HL-60 (cell line): ENCODE measurements around the gene CYP1A2.

Experiments
- SPI1 ChIP-seq: IDR thresholded peaks from 2 replicates; pipeline ENCODE4 v1.6.1; 2012; ENCODE audit warnings: low read depth, mild to moderate bottlenecking, borderline replicate concordance
- TF ChIP-seq, protein P1 (sequence below): IDR thresholded peaks from one replicate; pipeline ENCODE4 v1.5.1; 2011; ENCODE audit warnings: low read length, control low read depth, inconsistent platforms; ENCODE audit not compliant: insufficient read depth

DNA sequence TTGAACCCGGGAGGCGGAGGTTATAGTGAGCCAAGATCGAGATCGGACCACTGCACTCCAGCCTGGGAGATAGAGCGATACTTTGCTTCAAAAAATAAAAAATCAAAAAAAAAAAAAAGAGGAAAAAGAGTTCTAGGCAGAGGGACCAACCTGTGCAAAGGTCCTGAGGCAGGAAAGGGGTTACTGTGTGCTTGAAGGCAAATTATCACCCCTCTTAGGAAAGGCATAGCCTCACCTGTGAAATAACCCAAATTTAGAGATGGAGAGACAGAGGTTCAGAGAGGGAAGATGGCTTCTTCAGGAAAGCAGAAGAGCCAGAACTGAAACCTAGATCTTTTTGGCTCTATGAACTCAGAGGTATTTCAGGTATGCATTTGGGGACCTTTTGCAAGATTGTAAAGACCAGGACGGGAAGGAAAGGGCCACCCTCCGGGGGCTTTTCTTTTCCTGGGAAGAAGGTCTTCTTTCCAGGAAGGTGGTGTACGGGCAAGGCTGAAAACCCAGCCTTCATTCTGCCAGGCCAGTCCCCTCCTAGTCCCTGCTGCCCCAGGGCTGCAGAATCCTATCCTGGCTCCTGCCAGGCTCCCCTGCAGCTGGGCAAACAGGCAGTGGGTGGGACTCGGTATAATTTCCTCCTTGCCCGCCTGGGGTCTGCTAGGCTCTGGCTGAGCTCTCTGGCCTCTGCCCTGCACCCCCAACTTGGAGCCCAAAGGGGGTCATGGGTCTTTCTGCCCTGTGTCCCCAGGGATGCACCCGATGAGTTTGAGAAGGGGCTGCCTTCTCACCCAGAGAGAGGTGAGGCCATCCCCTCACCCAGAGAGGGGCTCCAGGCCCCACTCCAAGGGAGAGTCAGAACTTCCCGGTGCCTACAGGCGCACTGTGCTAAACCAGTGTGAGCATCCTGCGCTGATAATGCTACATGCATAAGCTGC is 18.8 kb downstream of the CYP1A2 start:
- TF ChIP-seq, protein P1, sequence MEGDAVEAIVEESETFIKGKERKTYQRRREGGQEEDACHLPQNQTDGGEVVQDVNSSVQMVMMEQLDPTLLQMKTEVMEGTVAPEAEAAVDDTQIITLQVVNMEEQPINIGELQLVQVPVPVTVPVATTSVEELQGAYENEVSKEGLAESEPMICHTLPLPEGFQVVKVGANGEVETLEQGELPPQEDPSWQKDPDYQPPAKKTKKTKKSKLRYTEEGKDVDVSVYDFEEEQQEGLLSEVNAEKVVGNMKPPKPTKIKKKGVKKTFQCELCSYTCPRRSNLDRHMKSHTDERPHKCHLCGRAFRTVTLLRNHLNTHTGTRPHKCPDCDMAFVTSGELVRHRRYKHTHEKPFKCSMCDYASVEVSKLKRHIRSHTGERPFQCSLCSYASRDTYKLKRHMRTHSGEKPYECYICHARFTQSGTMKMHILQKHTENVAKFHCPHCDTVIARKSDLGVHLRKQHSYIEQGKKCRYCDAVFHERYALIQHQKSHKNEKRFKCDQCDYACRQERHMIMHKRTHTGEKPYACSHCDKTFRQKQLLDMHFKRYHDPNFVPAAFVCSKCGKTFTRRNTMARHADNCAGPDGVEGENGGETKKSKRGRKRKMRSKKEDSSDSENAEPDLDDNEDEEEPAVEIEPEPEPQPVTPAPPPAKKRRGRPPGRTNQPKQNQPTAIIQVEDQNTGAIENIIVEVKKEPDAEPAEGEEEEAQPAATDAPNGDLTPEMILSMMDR: no peak
- no peak for TF ChIP-seq SPI1
